IMR-90 (cell line): ENCODE data around the gene PPA2. TPM values are rescaled to one million over a fixed set of nuclear protein-coding genes. Genes with fewer than 3 reads are reported as not detected.
A peak's percentile ranks its signal among the peaks of the same experiment; 100 is the strongest.

Experiments used
- ATAC-seq: fragments of 200-7000 bp; cut with Tn5 transposase; 2 replicates; pipeline ENCODE4 v1.9.1; 2020; ENCODE audit warnings: low read depth, mild to moderate bottlenecking, moderate library complexity
- BruUV-seq: library from RNA; stranded (reverse); fragments of 400-500 nt; replicated peaks from 2 replicates; lab custom pipeline; 2021; lab: Mats Ljungman, UMichigan
- CTCF ChIA-PET: fragments of 300-600 bp; formaldehyde crosslinking; extraction: SDS; loops from one replicate; lab custom pipeline; 2021; ENCODE audit warnings: antibody characterized with exemption; lab: Yijun Ruan, JAX
- POLR2A ChIA-PET: fragments of 300-600 bp; sonication (Branson Sonifier 250); formaldehyde crosslinking; loops from one replicate; lab custom pipeline; 2022; ENCODE audit warnings: antibody characterized with exemption; ENCODE audit not compliant: unreplicated experiment; lab: Charles Lee
- DNase-seq: peaks from one replicate; pipeline ENCODE4 v3.0.0; 2013
- H2AFZ ChIP-seq: replicated peaks from 2 replicates; pipeline ENCODE3; 2013; ENCODE audit warnings: low read length, mild to moderate bottlenecking; ENCODE audit not compliant: poor library complexity
- H2AK5ac ChIP-seq: 2 replicates; pipeline ENCODE4 v1.6.1; 2013; ENCODE audit warnings: low read depth, low read length, inconsistent platforms
- H2AK9ac ChIP-seq: replicated peaks from 2 replicates; pipeline ENCODE3; 2013; ENCODE audit warnings: mild to moderate bottlenecking, low read depth, low read length, moderate library complexity; ENCODE audit not compliant: poor library complexity
- H2BK120ac ChIP-seq: 2 replicates; pipeline ENCODE4 v1.6.1; 2013; ENCODE audit warnings: low read depth, low read length, inconsistent platforms
- H2BK15ac ChIP-seq: 3 replicates; pipeline ENCODE4 v1.6.1; 2013; ENCODE audit warnings: low read depth, low read length, inconsistent platforms
- H2BK20ac ChIP-seq: 2 replicates; pipeline ENCODE4 v1.6.1; 2013; ENCODE audit warnings: low read depth, mild to moderate bottlenecking, inconsistent platforms, low read length, moderate library complexity
- H2BK5ac ChIP-seq: 2 replicates; pipeline ENCODE4 v1.6.1; 2013; ENCODE audit warnings: mild to moderate bottlenecking, low read depth, low read length, inconsistent platforms; ENCODE audit not compliant: poor library complexity, severe bottlenecking
- H3K14ac ChIP-seq: replicated peaks from 2 replicates; pipeline ENCODE4 v1.6.1; 2013; ENCODE audit warnings: low read depth, low read length, inconsistent platforms
- H3K18ac ChIP-seq: 2 replicates; pipeline ENCODE4 v1.6.1; 2013; ENCODE audit warnings: low read depth, low read length, control low read depth
- H3K23ac ChIP-seq: 2 replicates; pipeline ENCODE4 v1.6.1; 2013; ENCODE audit warnings: low read depth, low read length, inconsistent platforms
- H3K27ac ChIP-seq: 2 replicates; pipeline ENCODE4 v1.5.1; 2013; ENCODE audit warnings: mild to moderate bottlenecking, control low read depth, low read length; ENCODE audit not compliant: insufficient read depth
- H3K27me3 ChIP-seq: 2 replicates; pipeline ENCODE4 v1.6.1; 2013; ENCODE audit warnings: low read length; ENCODE audit not compliant: control insufficient read depth, insufficient read depth
- H3K36me3 ChIP-seq: 2 replicates; pipeline ENCODE4 v1.6.1; 2013; ENCODE audit warnings: low read length, mixed read lengths; ENCODE audit not compliant: control insufficient read depth, insufficient read depth
- H3K4ac ChIP-seq: 2 replicates; pipeline ENCODE4 v1.6.1; 2013; ENCODE audit warnings: low read depth, low read length, inconsistent platforms
- H3K4me1 ChIP-seq: 2 replicates; pipeline ENCODE4 v1.6.1; 2013; ENCODE audit warnings: low read length, mixed read lengths; ENCODE audit not compliant: control insufficient read depth, insufficient read depth
- H3K4me2 ChIP-seq: 2 replicates; pipeline ENCODE4 v1.6.1; 2013; ENCODE audit warnings: low read depth, mild to moderate bottlenecking, control low read depth, low read length, moderate library complexity
- H3K4me3 ChIP-seq: 2 replicates; pipeline ENCODE4 v1.5.1; 2013; ENCODE audit warnings: low read depth, mild to moderate bottlenecking, control low read depth, low read length, moderate library complexity; ENCODE audit not compliant: insufficient read depth
- H3K56ac ChIP-seq: 2 replicates; pipeline ENCODE4 v1.6.1; 2013; ENCODE audit warnings: low read length, inconsistent platforms; ENCODE audit not compliant: insufficient read depth; ENCODE audit errors: extremely low read depth
- H3K79me1 ChIP-seq, 2 experiments: 2 replicates each; pipeline ENCODE4 v1.6.1; 2013; ENCODE audit warnings: low read length in 2 of 2, inconsistent platforms in 1 of 2, low read depth in 1 of 2
- H3K9ac ChIP-seq: 2 replicates; pipeline ENCODE4 v1.6.1; 2013; ENCODE audit warnings: low read depth, low read length, control low read depth
- H3K9me1 ChIP-seq: 2 replicates; pipeline ENCODE4 v1.6.1; 2013; ENCODE audit warnings: low read length, inconsistent platforms; ENCODE audit not compliant: insufficient read depth
- H3K9me3 ChIP-seq: 2 replicates; pipeline ENCODE4 v1.6.1; 2013; ENCODE audit warnings: low read length; ENCODE audit not compliant: control insufficient read depth, insufficient read depth
- H4K20me1 ChIP-seq: 2 replicates; pipeline ENCODE4 v1.6.1; 2013; ENCODE audit warnings: low read length, inconsistent platforms; ENCODE audit not compliant: insufficient read depth
- H4K5ac ChIP-seq: 2 replicates; pipeline ENCODE4 v1.6.1; 2013; ENCODE audit warnings: mild to moderate bottlenecking, low read depth, low read length, control low read depth
- H4K8ac ChIP-seq, 2 experiments: 2 replicates each; pipeline ENCODE4 v1.6.1; 2013; ENCODE audit warnings: low read depth in 2 of 2, low read length in 2 of 2, control low read depth in 1 of 2, inconsistent platforms in 1 of 2
- H4K91ac ChIP-seq: 2 replicates; pipeline ENCODE4 v1.6.1; 2013; ENCODE audit warnings: low read depth, low read length, inconsistent platforms; ENCODE audit not compliant: insufficient read depth
- BHLHE40 ChIP-seq: fragments of 150-350 bp; IDR thresholded peaks from 2 replicates; pipeline ENCODE4 v1.6.1; 2016; ENCODE audit warnings: mild to moderate bottlenecking, low read depth, low read length
- CEBPB ChIP-seq: IDR thresholded peaks from 2 replicates; pipeline ENCODE4 v1.6.1; 2012; ENCODE audit warnings: low read depth, low read length, improper control_type of control experiment
- CHD1 ChIP-seq: IDR thresholded peaks from 2 replicates; pipeline ENCODE4 v1.6.1; 2012; ENCODE audit warnings: low read depth, low read length, improper control_type of control experiment
- CTCF ChIP-seq: conservative IDR thresholded peaks from 2 replicates; pipeline ENCODE4 v1.5.1; 2012; ENCODE audit warnings: mild to moderate bottlenecking, low read depth, low read length, improper control_type of control experiment
- ELK1 ChIP-seq: fragments of 150-350 bp; IDR thresholded peaks from 2 replicates; pipeline ENCODE4 v1.6.1; 2016; ENCODE audit warnings: low read depth, mild to moderate bottlenecking, low read length, moderate library complexity, borderline replicate concordance
- FOS ChIP-seq: fragments of 150-350 bp; IDR thresholded peaks from 2 replicates; pipeline ENCODE4 v1.6.1; 2016; ENCODE audit warnings: low read depth, low read length
- MAZ ChIP-seq: IDR thresholded peaks from 2 replicates; pipeline ENCODE4 v1.6.1; 2012; ENCODE audit warnings: low read depth, mild to moderate bottlenecking, low read length, improper control_type of control experiment, moderate library complexity, borderline replicate concordance
- MXI1 ChIP-seq: IDR thresholded peaks from 2 replicates; pipeline ENCODE4 v1.6.1; 2012; ENCODE audit warnings: low read depth, mild to moderate bottlenecking, low read length, moderate library complexity, borderline replicate concordance
- POLR2A ChIP-seq: IDR thresholded peaks from 2 replicates; pipeline ENCODE4 v1.6.1; 2012; ENCODE audit warnings: mild to moderate bottlenecking, low read depth, low read length
- RAD21 ChIP-seq: IDR thresholded peaks from 2 replicates; pipeline ENCODE4 v1.6.1; 2012; ENCODE audit warnings: low read length, improper control_type of control experiment
- RCOR1 ChIP-seq: IDR thresholded peaks from 2 replicates; pipeline ENCODE4 v1.6.1; 2012; ENCODE audit warnings: mild to moderate bottlenecking, low read length, improper control_type of control experiment; ENCODE audit not compliant: insufficient replicate concordance
- RFX5 ChIP-seq: IDR thresholded peaks from 2 replicates; pipeline ENCODE4 v1.8.0; 2012; ENCODE audit warnings: low read depth, mild to moderate bottlenecking, low read length, moderate library complexity
- SMC3 ChIP-seq: fragments of 150-350 bp; IDR thresholded peaks from 2 replicates; pipeline ENCODE4 v1.6.1; 2016; ENCODE audit warnings: low read depth, mild to moderate bottlenecking, antibody characterized with exemption, low read length, moderate library complexity
- USF2 ChIP-seq: fragments of 150-350 bp; IDR thresholded peaks from 2 replicates; pipeline ENCODE4 v1.6.1; 2017; ENCODE audit warnings: mild to moderate bottlenecking, antibody characterized with exemption, low read length, low read depth
- WGBS, 2 experiments: methylation state at CpG; one replicate each; pipeline versions ENCODE4 v1.1.5 to v1.1.7; 2013; ENCODE audit warnings: missing lambda C conversion rate in 2 of 2; ENCODE audit not compliant: insufficient read length in 1 of 2; ENCODE audit errors: extremely low coverage in 2 of 2; 5-methylcytosine and 5-hydroxymethylcytosine counted together
- dilution Hi-C: fragments of 300-500 bp; cut with HindIII; formaldehyde crosslinking; loops from one replicate; pipeline ENCODE4 v1.14.3; 2018; ENCODE audit warnings: low sequenced_read_pairs; ENCODE audit not compliant: unreplicated experiment
- in situ Hi-C: fragments of 300-500 bp; cut with MboI; formaldehyde crosslinking; loops from 3 replicates; pipeline ENCODE4 v1.14.3; 2019; ENCODE audit warnings: low sequenced_read_pairs, inconsistent platforms, mixed read lengths
- intact Hi-C: fragments of 100-400 bp; cut with micrococcal nuclease; formaldehyde crosslinking; loops from 2 replicates; pipeline ENCODE4 v1.10.0; 2022
- polyA plus RNA-seq, 3 experiments: library from polyadenylated mRNA; depleted of rRNA; stranded (reverse); fragments of >200 nt; gene quantifications; 2 replicates each; pipeline ENCODE4 v1.2.3, GENCODE V29; 2012; ENCODE audit warnings: low replicate concordance in 1 of 3
- total RNA-seq: library from RNA; depleted of rRNA; stranded (reverse); fragments of >200 nt; gene quantifications from 2 replicates; pipeline ENCODE4 v1.2.3, GENCODE V29; 2012

The PPA2 gene
- total and polyA plus RNA-seq, 2 of the 4 experiments (the other 2 are of a cell fraction) = 43.1 to 52.5 TPM

- H3K4me2 ChIP-seq = no peak overlapping the region
- in situ Hi-C loops (loop anchor here (5.0 to 10.0 kb wide), 2 partner anchors 328 to 536 kb away; no protein-coding TSS in a partner anchor), intact Hi-C loops (loop anchor here (1.0 to 5.0 kb wide), 5 partner anchors 188 to 382 kb away; partner anchors contain the start of gene TET2)
Observed at GRCh38 chr4:105470766-105471165, 3.1 kb downstream of the PPA2 start.

More at GRCh38 chr4:105470766-105471165, 3.1 kb downstream of the PPA2 start:
- Histone ChIP-seq H4K8ac (peak overlapping the region in 1 of 2 experiments; percentile 33; a peak in 1 of 4 replicates), H2AK9ac (no peak overlapping the region), H3K27ac (no peak overlapping the region), H2AK5ac (no peak overlapping the region), H2BK20ac (no peak overlapping the region), H3K4ac (no peak overlapping the region), H3K4me3 (no peak overlapping the region), H4K5ac (no peak overlapping the region), H3K79me1 (peaks cover 33 to 51% of the 10 kb centered on the region in 2 experiments), H3K9me1 (peaks cover 3% of the 10 kb centered on the region; the same call in 1 of the 2 replicates), H3K23ac (no peak overlapping the region), H3K9me3 (no peaks in the 10 kb centered on the region), H3K9ac (no peak overlapping the region), H4K20me1 (peaks cover 10% of the 10 kb centered on the region), H2BK120ac (no peak overlapping the region), H3K14ac (no peak overlapping the region), H2BK15ac (no peak overlapping the region), H3K4me1 (peaks cover 3% of the 10 kb centered on the region; the same call in 1 of the 2 replicates), H3K36me3 (peaks cover 5% of the 10 kb centered on the region), H3K56ac (no peak overlapping the region), H2BK5ac (no peak overlapping the region), H3K18ac (no peak overlapping the region), H3K27me3 (no peaks in the 10 kb centered on the region), H4K91ac (no peak overlapping the region), H2AFZ (no peak overlapping the region)
- POLR2A ChIA-PET = no interaction called here
- no TSS peak for BruUV-seq
- CTCF ChIA-PET = interaction anchor here (1.6 kb wide), 1 partner anchor 20 kb away, joined by 4 read pairs; no protein-coding TSS in a partner anchor
- no CpG with 5 or more reads among the region's 6 CpGs for WGBS, 2 experiments
- dilution Hi-C loops = no loop called here
- DNase-seq = no peak
- TF ChIP-seq CTCF (no peak), BHLHE40 (no peak), RCOR1 (no peak), RAD21 (no peak), CHD1 (no peak), ELK1 (no peak), MXI1 (no peak), POLR2A (no peak), USF2 (no peak), FOS (no peak), MAZ (no peak), SMC3 (no peak), RFX5 (no peak), CEBPB (no peak)
- no peak for ATAC-seq
